ENCODE measurements around the gene FOXA3. TPM values are rescaled to one million over a fixed set of nuclear protein-coding genes. Genes with fewer than 3 reads are reported as not detected.
"Not testable (repeated sequence)": the region's sequence is repeated elsewhere in the genome, so short reads cannot be mapped to it uniquely, and the experiment has no call there.

The FOXA3 gene
- total and polyA plus RNA-seq, 2 donors (not counting 3 experiments of a cell fraction or from before 2014, with no cell fraction given) = 0.06 TPM; not detected in 1

- POLR2A ChIA-PET = no interaction called here
- no peaks in the 10 kb centered on the region for H4K20me1 ChIP-seq (replicated peaks; ENCODE audit: control insufficient read depth, extremely low read depth, insufficient read depth, low read length)
- no TSS peak for BruUV-seq (replicated peaks)
- peaks cover 4% of the 10 kb centered on the region for H3K4me1 ChIP-seq (ENCODE audit: control insufficient read depth, extremely low read depth, insufficient read depth, low read length)
- no peaks in the 10 kb centered on the region for H3K9me1 ChIP-seq (replicated peaks; ENCODE audit: control insufficient read depth, extremely low read depth, insufficient read depth, low read length)
- DNase-seq (ENCODE audit: low read depth, low spot score) (no peak), FAIRE-seq (no peak)
- dilution Hi-C loops (cut with MboI; ENCODE audit: extremely low pct_ligation_motif_present, low sequenced_read_pairs) = no loop called here
- TF ChIP-seq EZH2 (IDR thresholded peaks at IDR 0.05; ENCODE audit: borderline replicate concordance, low read depth, low read length, severe bottlenecking) = peak; percentile 47
- no peak for TF ChIP-seq GATA2 (IDR thresholded peaks at IDR 0.05; ENCODE audit: insufficient read depth, insufficient read length, low read depth, low read length)
- H3K4me3 ChIP-seq (replicated peaks in 1 of 3; ENCODE audit: insufficient read depth in 1 of 3, low read depth in 1 of 3, low read length in 3 of 3) = no peak overlapping the region
- H3K9me3 ChIP-seq (replicated peaks; ENCODE audit: control insufficient read depth, insufficient read depth, low read length) = no peaks in the 10 kb centered on the region
- H2AFZ ChIP-seq (ENCODE audit: low read depth, low read length) = no peak overlapping the region
- CTCF ChIA-PET = interaction anchor here (1.0 to 1.4 kb wide), 2 partner anchors 13 to 50 kb away, joined by 3 to 4 read pairs; no protein-coding TSS in a partner anchor
- H3K4me2 ChIP-seq (ENCODE audit: insufficient read depth, low read length) = no peak overlapping the region
- no peak overlapping the region for H3K27ac ChIP-seq (ENCODE audit: insufficient read depth, low read depth, low read length)
- peaks cover 22 to 23% of the 10 kb centered on the region in 2 experiments for H3K27me3 ChIP-seq (ENCODE audit: control insufficient read depth in 2 of 2, insufficient read depth in 2 of 2, low read length in 2 of 2)
- peaks cover 11% of the 10 kb centered on the region for H3K79me2 ChIP-seq (ENCODE audit: control insufficient read depth, insufficient read depth, low read length)
- H3K9ac ChIP-seq (replicated peaks; ENCODE audit: extremely low read depth, insufficient read depth, low read length) = no peak overlapping the region
- H3K36me3 ChIP-seq (ENCODE audit: control insufficient read depth in 2 of 2, extremely low read depth in 1 of 2, insufficient read depth in 2 of 2, low read length in 2 of 2) = no peaks in the 10 kb centered on the region
- intact Hi-C loops (cut with micrococcal nuclease) = no loop called here
Observed at GRCh38 chr19:45866400-45867176, 2.5 kb downstream of the FOXA3 start.

GRCh38 chr19:45867241-45867640, 3.1 kb downstream of the FOXA3 start:
- H3K4me3 ChIP-seq (replicated peaks in 1 of 3; ENCODE audit: insufficient read depth in 1 of 3, low read depth in 1 of 3, low read length in 3 of 3); DNase-seq (ENCODE audit: low read depth, low spot score); dilution Hi-C loops (cut with MboI; ENCODE audit: extremely low pct_ligation_motif_present, low sequenced_read_pairs); BruUV-seq (replicated peaks); H2AFZ ChIP-seq (ENCODE audit: low read depth, low read length); H3K9me3 ChIP-seq (replicated peaks; ENCODE audit: control insufficient read depth, insufficient read depth, low read length); H3K4me1 ChIP-seq (ENCODE audit: control insufficient read depth, extremely low read depth, insufficient read depth, low read length); H3K4me2 ChIP-seq (ENCODE audit: insufficient read depth, low read length); H3K27ac ChIP-seq (ENCODE audit: insufficient read depth, low read depth, low read length); intact Hi-C loops (cut with micrococcal nuclease); H4K20me1 ChIP-seq (replicated peaks; ENCODE audit: control insufficient read depth, extremely low read depth, insufficient read depth, low read length); H3K9ac ChIP-seq (replicated peaks; ENCODE audit: extremely low read depth, insufficient read depth, low read length); H3K79me2 ChIP-seq (ENCODE audit: control insufficient read depth, insufficient read depth, low read length); H3K36me3 ChIP-seq (ENCODE audit: control insufficient read depth in 2 of 2, extremely low read depth in 1 of 2, insufficient read depth in 2 of 2, low read length in 2 of 2); FAIRE-seq; POLR2A ChIA-PET; H3K9me1 ChIP-seq (replicated peaks; ENCODE audit: control insufficient read depth, extremely low read depth, insufficient read depth, low read length): not testable (repeated sequence)
- peaks cover 22 to 23% of the 10 kb centered on the region in 2 experiments for H3K27me3 ChIP-seq (ENCODE audit: control insufficient read depth in 2 of 2, insufficient read depth in 2 of 2, low read length in 2 of 2)
- CTCF ChIA-PET = interaction anchor here (1.4 to 1.5 kb wide), 2 partner anchors 12 to 50 kb away, joined by 3 to 5 read pairs; no protein-coding TSS in a partner anchor
